SK-N-SH (cell line): ENCODE measurements around the gene FBXO2. TPM values are rescaled to one million over a fixed set of nuclear protein-coding genes. Genes with fewer than 3 reads are reported as not detected.

Experiments
- CTCF ChIA-PET: fragments of 300-600, 350-600 bp; formaldehyde crosslinking; extraction: SDS; loops from one replicate; lab custom pipeline; 2021; lab: Yijun Ruan, JAX
- POLR2A ChIA-PET: fragments of 350-600 bp; sonication (Branson Sonifier 250); formaldehyde crosslinking; extraction: SDS; loops from one replicate; lab custom pipeline; 2020; ENCODE audit warnings: antibody characterized with exemption, inconsistent platforms; lab: Yijun Ruan, JAX
- DNase-seq: peaks from one replicate; pipeline ENCODE4 v3.0.0; 2012
- H2AFZ ChIP-seq: fragments of 200-600 bp; sonication (generic); 2 replicates; pipeline ENCODE4 v1.8.1; 2016; ENCODE audit warnings: antibody characterized with exemption, mild to moderate bottlenecking, low read depth
- H3F3A ChIP-seq: fragments of 200-600 bp; sonication (generic); replicated peaks from 2 replicates; pipeline ENCODE3; 2016; ENCODE audit warnings: antibody characterized with exemption, mild to moderate bottlenecking; ENCODE audit not compliant: insufficient read depth
- H3K27ac ChIP-seq, 2 experiments: fragments of 200-500 bp in 1 of 2; fragments of 200-600 bp in 1 of 2; sonication (Bioruptor generic) in 1 of 2; sonication (generic), shearing (Covaris generic) in 1 of 2; 2 replicates each; pipeline versions ENCODE4 v1.5.1 to v1.6.1; 2014 to 2016; ENCODE audit warnings: low read depth in 2 of 2, inconsistent platforms in 1 of 2, low read length in 1 of 2, mild to moderate bottlenecking in 1 of 2, mixed read lengths in 1 of 2
- H3K27me3 ChIP-seq: fragments of 200-600 bp; sonication (generic), shearing (Covaris generic); 2 replicates; pipeline ENCODE4 v1.6.1; 2016; ENCODE audit warnings: mixed run types; ENCODE audit not compliant: insufficient read depth
- H3K36me3 ChIP-seq, 2 experiments: fragments of 200-500 bp in 1 of 2; fragments of 200-600 bp in 1 of 2; sonication (Bioruptor generic) in 1 of 2; sonication (generic) in 1 of 2; replicated peaks in 1 of 2; 2 replicates each; pipeline versions ENCODE3 to v1.5.1; 2014 to 2016; ENCODE audit warnings: low read length in 1 of 2, mild to moderate bottlenecking in 1 of 2; ENCODE audit not compliant: insufficient read depth in 2 of 2, control insufficient read depth in 1 of 2
- H3K4me1 ChIP-seq, 2 experiments: fragments of 200-500 bp in 1 of 2; fragments of 200-600 bp in 1 of 2; sonication (Bioruptor generic) in 1 of 2; sonication (generic), shearing (Covaris generic) in 1 of 2; 2 replicates each; pipeline versions ENCODE4 v1.5.1 to v1.6.1; 2014 to 2016; ENCODE audit warnings: low read depth in 1 of 2, low read length in 1 of 2, mixed run types in 1 of 2; ENCODE audit not compliant: insufficient read depth in 2 of 2, control insufficient read depth in 1 of 2
- H3K4me2 ChIP-seq: fragments of 200-600 bp; sonication (generic), shearing (Covaris generic); 2 replicates; pipeline ENCODE4 v1.6.1; 2017; ENCODE audit warnings: mixed run types
- H3K4me3 ChIP-seq, 2 experiments: fragments of 200-500 bp in 1 of 2; fragments of 200-600 bp in 1 of 2; sonication (Bioruptor generic) in 1 of 2; sonication (generic), shearing (Covaris generic) in 1 of 2; 2 replicates each; pipeline versions ENCODE4 v1.5.1 to v1.8.1; 2014 to 2016; ENCODE audit warnings: low read depth in 2 of 2, inconsistent platforms in 1 of 2, low read length in 1 of 2, mild to moderate bottlenecking in 1 of 2, mixed read lengths in 1 of 2, moderate library complexity in 1 of 2
- H3K79me2 ChIP-seq: fragments of 200-600 bp; sonication (generic); 2 replicates; pipeline ENCODE4 v1.8.1; 2017; ENCODE audit warnings: mild to moderate bottlenecking; ENCODE audit not compliant: insufficient read depth
- H3K9ac ChIP-seq: fragments of 200-600 bp; sonication (generic); 2 replicates; pipeline ENCODE4 v1.6.1; 2017; ENCODE audit warnings: mixed run types
- H3K9me2 ChIP-seq: fragments of 200-600 bp; sonication (generic); 2 replicates; pipeline ENCODE4 v1.6.1; 2017; ENCODE audit warnings: mixed run types
- H3K9me3 ChIP-seq: fragments of 200-600 bp; sonication (generic); 2 replicates; pipeline ENCODE4 v1.6.1; 2017; ENCODE audit warnings: mixed run types, mild to moderate bottlenecking, moderate library complexity
- H4K20me1 ChIP-seq: fragments of 200-600 bp; sonication (generic); 2 replicates; pipeline ENCODE4 v1.6.1; 2017; ENCODE audit warnings: mild to moderate bottlenecking, mixed run types; ENCODE audit not compliant: insufficient read depth
- EZH2phosphoT487 ChIP-seq: fragments of 200-600 bp; sonication (generic); IDR thresholded peaks from 2 replicates; pipeline ENCODE4 v1.6.1; 2017; ENCODE audit warnings: low read depth, mixed run types, mild to moderate bottlenecking, antibody characterized with exemption, moderate library complexity, borderline replicate concordance
- MXI1 ChIP-seq: IDR thresholded peaks from 2 replicates; pipeline ENCODE4 v1.6.1; 2012; ENCODE audit warnings: mild to moderate bottlenecking, low read depth, low read length, improper control_type of control experiment
- NRF1 ChIP-seq: IDR thresholded peaks from 2 replicates; pipeline ENCODE4 v1.6.1; 2012; ENCODE audit warnings: low read depth, mild to moderate bottlenecking, low read length
- PBX3 ChIP-seq: IDR thresholded peaks from 2 replicates; pipeline ENCODE4; 2012
- POLR2AphosphoS5 ChIP-seq: IDR thresholded peaks from 2 replicates; pipeline ENCODE4 v1.6.1; 2012; ENCODE audit warnings: low read depth, low read length
- REST ChIP-seq: IDR thresholded peaks from 2 replicates; pipeline ENCODE4 v1.6.1; 2012; ENCODE audit warnings: mild to moderate bottlenecking, low read depth, low read length, moderate library complexity
- RFX5 ChIP-seq: IDR thresholded peaks from 2 replicates; pipeline ENCODE4 v1.6.1; 2012; ENCODE audit warnings: mild to moderate bottlenecking, improper control_type of control experiment, low read length
- SMC3 ChIP-seq: IDR thresholded peaks from 2 replicates; pipeline ENCODE4 v1.6.1; 2012; ENCODE audit warnings: low read depth, low read length, improper control_type of control experiment
- TCF12 ChIP-seq: IDR thresholded peaks from 2 replicates; pipeline ENCODE4 v1.4.0; 2012
- ZBTB33 ChIP-seq: IDR thresholded peaks from 2 replicates; pipeline ENCODE4 v1.4.0; 2012; ENCODE audit warnings: low read depth, borderline replicate concordance
- WGBS: methylation state at CpG from one replicate; pipeline ENCODE4 v1.1.6; 2017; ENCODE audit warnings: low lambda C conversion rate; 5-methylcytosine and 5-hydroxymethylcytosine counted together
- polyA plus RNA-seq, 3 experiments: library from polyadenylated mRNA; depleted of rRNA; stranded (reverse); fragments of >200 nt; gene quantifications; 2 replicates each; pipeline ENCODE4 v1.2.3, GENCODE V29; 2012
- TF ChIP-seq, protein P1 (sequence below): IDR thresholded peaks from 2 replicates; pipeline ENCODE4 v1.4.0; 2012; ENCODE audit warnings: low read depth
- TF ChIP-seq, protein P2 (sequence below): fragments of 200-600 bp; sonication (generic); IDR thresholded peaks from 2 replicates; pipeline ENCODE4 v1.6.1; 2017; ENCODE audit warnings: antibody characterized with exemption, mild to moderate bottlenecking, moderate library complexity
- TF ChIP-seq, protein P3 (sequence below): IDR thresholded peaks from 2 replicates; pipeline ENCODE4 v1.4.0; 2012; ENCODE audit warnings: low read depth, borderline replicate concordance

The FBXO2 gene
- polyA plus RNA-seq, 1 of the 3 experiments (the other 2 are of a cell fraction): 21.7 TPM

- Histone ChIP-seq H3K4me3 (no peak overlapping the region), H3K27ac (no peak overlapping the region), H3K4me2 (no peak overlapping the region), H3K9me3 (no peaks in the 10 kb centered on the region), H3K4me1 (peaks cover 0 to 19% of the 10 kb centered on the region in 2 experiments; a peak in 1 of 4 replicates), H3K79me2 (no peaks in the 10 kb centered on the region), H3K9me2 (no peaks in the 10 kb centered on the region), H3F3A (no peaks in the 10 kb centered on the region), H3K9ac (no peak overlapping the region), H2AFZ (no peak overlapping the region), H3K27me3 (no peaks in the 10 kb centered on the region), H4K20me1 (no peaks in the 10 kb centered on the region), H3K36me3 (no peaks in the 10 kb centered on the region)
- ChIA-PET POLR2A (interaction anchor here (0.6 to 1.1 kb wide), 2 partner anchors 35 to 70 kb away, joined by 3 to 5 read pairs; no protein-coding TSS in a partner anchor), CTCF (interaction anchor here (0.6 to 9.9 kb wide), 49 partner anchors 7 to 612 kb away, joined by 3 to 205 read pairs (median 4); partner anchors contain the start of genes AGTRAP, CLCN6, DISP3 and FBXO6)
- DNase-seq: no peak
- WGBS: 74% methylated on average over 14 of the region's 21 CpGs
- TF ChIP-seq, protein P1, sequence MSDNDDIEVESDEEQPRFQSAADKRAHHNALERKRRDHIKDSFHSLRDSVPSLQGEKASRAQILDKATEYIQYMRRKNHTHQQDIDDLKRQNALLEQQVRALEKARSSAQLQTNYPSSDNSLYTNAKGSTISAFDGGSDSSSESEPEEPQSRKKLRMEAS: no peak
- TF ChIP-seq TCF12: no peak
- no peak for TF ChIP-seq ZBTB33
- TF ChIP-seq MXI1: no peak
- TF ChIP-seq, protein P2, sequence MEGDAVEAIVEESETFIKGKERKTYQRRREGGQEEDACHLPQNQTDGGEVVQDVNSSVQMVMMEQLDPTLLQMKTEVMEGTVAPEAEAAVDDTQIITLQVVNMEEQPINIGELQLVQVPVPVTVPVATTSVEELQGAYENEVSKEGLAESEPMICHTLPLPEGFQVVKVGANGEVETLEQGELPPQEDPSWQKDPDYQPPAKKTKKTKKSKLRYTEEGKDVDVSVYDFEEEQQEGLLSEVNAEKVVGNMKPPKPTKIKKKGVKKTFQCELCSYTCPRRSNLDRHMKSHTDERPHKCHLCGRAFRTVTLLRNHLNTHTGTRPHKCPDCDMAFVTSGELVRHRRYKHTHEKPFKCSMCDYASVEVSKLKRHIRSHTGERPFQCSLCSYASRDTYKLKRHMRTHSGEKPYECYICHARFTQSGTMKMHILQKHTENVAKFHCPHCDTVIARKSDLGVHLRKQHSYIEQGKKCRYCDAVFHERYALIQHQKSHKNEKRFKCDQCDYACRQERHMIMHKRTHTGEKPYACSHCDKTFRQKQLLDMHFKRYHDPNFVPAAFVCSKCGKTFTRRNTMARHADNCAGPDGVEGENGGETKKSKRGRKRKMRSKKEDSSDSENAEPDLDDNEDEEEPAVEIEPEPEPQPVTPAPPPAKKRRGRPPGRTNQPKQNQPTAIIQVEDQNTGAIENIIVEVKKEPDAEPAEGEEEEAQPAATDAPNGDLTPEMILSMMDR: no peak
Measured at GRCh38 chr1:11649624-11650330, 4.5 kb downstream of the FBXO2 start.

GRCh38 chr1:11649237-11649623 lies 5.0 kb downstream of the FBXO2 start:
- Histone ChIP-seq H4K20me1 (no peaks in the 10 kb centered on the region), H3K36me3 (no peaks in the 10 kb centered on the region), H3K4me2 (no peak overlapping the region), H3K4me1 (peaks cover 0 to 19% of the 10 kb centered on the region in 2 experiments; a peak in 1 of 4 replicates), H3K27ac (no peak overlapping the region), H3F3A (no peaks in the 10 kb centered on the region), H2AFZ (no peak overlapping the region), H3K79me2 (no peaks in the 10 kb centered on the region), H3K4me3 (no peak overlapping the region), H3K9me2 (no peaks in the 10 kb centered on the region), H3K9me3 (no peaks in the 10 kb centered on the region), H3K9ac (no peak overlapping the region), H3K27me3 (no peaks in the 10 kb centered on the region)
- ChIA-PET CTCF (interaction anchor here (0.9 to 9.9 kb wide), 20 partner anchors 7 to 611 kb away, joined by 3 to 205 read pairs (median 8); partner anchors contain the start of genes DISP3 and FBXO6), POLR2A (no interaction called here)
- WGBS: 70% methylated on average over 9 of the region's 9 CpGs
- no peak for DNase-seq
- TF ChIP-seq RFX5 (no peak), POLR2AphosphoS5 (no peak), REST (no peak), SMC3 (no peak), NRF1 (no peak), EZH2phosphoT487 (no peak), ZBTB33 (no peak), PBX3 (no peak)
- TF ChIP-seq, protein P3, sequence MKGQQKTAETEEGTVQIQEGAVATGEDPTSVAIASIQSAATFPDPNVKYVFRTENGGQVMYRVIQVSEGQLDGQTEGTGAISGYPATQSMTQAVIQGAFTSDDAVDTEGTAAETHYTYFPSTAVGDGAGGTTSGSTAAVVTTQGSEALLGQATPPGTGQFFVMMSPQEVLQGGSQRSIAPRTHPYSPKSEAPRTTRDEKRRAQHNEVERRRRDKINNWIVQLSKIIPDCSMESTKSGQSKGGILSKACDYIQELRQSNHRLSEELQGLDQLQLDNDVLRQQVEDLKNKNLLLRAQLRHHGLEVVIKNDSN: no peak
